Amygdala (tissue), 56 donors: Measurements from ENCODE around the gene KRTAP10-8.
"Not testable (repeated sequence)": the region's sequence is repeated elsewhere in the genome, so short reads cannot be mapped to it uniquely, and the experiment has no call there.

Experiments used
- DNase-seq, 56 donors: peaks; one replicate each; lab custom pipeline; 2025; lab: John Stamatoyannopoulos, UW

Gene KRTAP10-8

DNA sequence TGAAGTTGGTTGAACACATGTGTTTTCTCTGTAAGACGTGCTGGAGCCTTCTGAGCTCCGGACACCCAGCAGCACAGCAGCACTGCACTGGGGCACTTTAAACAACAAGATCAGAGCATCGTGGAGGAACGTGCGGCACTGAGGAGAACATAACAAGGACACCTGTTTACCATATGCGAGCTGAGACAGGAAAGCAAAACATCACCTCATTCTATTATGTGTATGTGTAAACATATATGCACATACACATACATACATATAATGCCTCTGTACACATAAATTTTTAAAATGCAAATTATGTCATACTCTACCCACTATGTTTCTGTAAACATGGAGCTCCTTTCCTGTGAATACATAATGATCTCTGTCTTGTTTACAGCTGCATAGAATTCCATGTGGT is 16.4 kb upstream of the KRTAP10-8 start:
- no peak for DNase-seq

DNA sequence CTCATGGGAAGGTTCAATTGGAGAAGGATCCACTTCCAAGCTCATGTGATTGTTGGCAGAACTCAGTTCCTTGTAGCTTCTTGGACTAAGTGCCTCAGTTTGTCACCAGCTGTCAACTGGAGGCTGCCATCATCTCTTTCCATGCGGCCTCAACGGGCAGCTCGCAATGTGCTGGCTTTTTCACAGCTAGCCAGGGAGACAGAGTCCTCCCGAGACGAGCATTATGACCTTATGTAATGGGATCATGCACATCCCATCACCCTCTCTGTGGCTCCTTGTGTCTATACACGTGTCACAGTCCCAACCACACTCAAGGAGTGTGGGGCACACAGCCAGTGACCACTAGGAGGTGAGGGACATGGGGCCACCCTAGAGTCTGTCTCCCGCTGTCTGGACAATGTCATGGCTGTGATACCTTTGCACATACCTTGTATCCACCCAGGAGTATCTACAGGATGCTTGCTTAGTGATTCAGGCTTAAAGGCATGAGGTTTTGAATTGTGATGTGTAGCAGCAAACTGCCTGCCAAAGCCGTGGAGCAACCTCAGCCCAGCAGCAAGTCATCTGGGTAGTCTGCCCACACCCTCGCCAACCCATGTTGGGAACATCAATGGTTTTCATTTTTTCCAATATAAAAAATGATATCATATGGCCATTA is 15.7 kb upstream of the KRTAP10-8 start:
- DNase-seq = no peak

DNA sequence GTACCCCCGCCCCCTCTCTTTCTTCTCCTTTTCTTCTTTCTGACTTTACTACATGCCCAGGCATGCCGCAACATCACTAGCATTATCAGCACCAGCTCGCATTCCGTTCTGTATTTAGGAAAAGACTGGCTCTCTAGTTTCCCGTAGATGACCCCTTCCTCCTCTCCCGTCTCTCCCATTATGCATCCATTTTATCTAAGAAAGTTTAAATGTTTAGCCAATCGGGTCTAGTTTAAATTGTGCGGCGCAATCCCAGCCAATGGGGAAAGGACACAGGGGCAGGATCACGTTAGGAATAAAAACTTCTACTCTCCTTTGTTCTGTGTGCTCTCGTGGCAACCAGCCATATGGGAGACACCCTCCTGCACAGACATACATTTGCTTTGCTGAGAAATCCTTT is 13.8 kb upstream of the KRTAP10-8 start:
- no peak for DNase-seq

DNA sequence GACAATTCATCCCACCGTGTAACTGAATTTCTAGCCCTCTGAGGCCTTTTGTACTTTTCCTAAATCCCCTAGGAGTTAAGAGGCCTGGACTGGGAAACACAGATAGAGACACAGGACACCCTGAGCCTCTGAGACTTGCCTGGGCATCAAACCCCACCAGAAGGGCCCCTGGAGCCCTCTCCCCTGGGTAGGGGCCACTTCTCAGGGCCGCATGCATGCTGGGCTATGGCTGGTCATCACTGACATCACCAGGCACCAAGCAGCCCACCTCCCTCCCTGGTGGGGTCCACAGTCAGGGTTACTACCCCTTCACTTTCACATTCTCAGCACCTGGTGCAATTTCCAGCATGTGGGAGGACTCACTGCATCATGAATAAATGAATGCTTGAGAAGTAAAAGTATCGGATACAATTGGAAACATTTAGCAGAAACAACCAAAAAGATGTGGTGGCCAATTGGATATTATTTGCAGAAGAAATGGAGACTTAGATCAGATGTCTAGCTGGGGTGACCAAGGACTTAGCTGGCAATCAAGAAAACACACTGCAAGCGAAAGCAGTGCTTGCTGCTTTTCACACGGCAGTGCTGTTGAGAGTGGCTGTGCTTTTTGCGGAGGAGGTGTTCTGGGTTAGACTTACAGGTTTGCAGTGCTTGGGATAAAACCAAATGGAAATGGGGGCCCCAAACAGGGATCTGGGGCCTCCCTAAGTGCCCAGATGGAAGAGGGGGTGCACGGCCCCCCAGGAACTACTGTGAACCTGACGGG is 12.4 kb upstream of the KRTAP10-8 start:
- no peak for DNase-seq

DNA sequence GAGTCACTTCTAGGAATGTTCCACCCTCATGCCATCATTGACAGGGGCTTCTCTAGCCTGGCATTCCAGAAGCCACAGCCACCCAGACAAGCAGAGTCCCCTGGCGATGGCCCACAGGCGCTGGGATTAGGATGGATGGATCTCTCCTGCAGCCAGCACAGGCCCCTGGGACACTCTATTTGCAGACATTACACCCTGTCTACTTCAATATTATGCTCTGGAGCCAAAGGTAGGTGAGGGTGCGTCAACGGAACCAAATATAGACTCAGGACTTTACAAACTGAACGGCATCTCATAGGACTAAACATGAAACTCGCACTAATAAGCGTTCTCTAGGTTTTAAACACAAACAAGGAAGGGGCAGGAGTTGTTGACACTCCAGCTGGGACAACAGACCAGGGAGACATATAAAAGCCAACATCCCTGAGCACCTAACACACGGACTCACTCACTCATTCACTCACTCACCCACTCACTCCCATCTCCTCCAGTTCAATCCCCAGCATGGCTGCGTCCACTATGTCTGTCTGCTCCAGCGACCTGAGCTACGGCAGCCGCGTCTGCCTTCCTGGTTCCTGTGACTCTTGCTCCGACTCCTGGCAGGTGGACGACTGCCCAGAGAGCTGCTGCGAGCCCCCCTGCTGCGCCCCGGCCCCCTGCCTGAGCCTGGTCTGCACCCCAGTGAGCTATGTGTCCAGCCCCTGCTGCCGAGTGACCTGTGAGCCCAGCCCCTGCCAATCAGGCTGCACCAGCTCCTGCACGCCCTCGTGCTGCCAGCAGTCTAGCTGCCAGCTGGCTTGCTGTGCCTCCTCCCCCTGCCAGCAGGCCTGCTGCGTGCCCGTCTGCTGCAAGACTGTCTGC is 11.5 kb upstream of the KRTAP10-8 start, which contains the start of gene KRTAP10-7:
Gene KRTAP10-7 (plus strand): TSS at position 480 of the 861 bp plus-strand sequence. CDS start 25 bp downstream, at position 505.
- not testable (repeated sequence) for DNase-seq

DNA sequence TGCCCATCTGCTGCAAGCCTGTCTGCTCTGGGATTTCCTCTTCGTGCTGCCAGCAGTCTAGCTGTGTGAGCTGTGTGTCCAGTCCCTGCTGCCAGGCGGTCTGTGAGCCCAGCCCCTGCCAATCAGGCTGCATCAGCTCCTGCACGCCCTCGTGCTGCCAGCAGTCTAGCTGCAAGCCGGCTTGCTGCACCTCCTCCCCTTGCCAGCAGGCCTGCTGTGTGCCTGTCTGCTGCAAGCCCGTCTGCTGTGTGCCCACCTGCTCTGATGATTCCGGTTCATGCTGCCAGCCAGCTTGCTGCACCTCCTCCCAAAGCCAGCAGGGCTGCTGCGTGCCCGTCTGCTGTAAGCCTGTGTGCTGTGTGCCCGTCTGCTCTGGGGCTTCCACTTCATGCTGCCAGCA is 10.8 kb upstream of the KRTAP10-8 start:
- not testable (repeated sequence) for DNase-seq

DNA sequence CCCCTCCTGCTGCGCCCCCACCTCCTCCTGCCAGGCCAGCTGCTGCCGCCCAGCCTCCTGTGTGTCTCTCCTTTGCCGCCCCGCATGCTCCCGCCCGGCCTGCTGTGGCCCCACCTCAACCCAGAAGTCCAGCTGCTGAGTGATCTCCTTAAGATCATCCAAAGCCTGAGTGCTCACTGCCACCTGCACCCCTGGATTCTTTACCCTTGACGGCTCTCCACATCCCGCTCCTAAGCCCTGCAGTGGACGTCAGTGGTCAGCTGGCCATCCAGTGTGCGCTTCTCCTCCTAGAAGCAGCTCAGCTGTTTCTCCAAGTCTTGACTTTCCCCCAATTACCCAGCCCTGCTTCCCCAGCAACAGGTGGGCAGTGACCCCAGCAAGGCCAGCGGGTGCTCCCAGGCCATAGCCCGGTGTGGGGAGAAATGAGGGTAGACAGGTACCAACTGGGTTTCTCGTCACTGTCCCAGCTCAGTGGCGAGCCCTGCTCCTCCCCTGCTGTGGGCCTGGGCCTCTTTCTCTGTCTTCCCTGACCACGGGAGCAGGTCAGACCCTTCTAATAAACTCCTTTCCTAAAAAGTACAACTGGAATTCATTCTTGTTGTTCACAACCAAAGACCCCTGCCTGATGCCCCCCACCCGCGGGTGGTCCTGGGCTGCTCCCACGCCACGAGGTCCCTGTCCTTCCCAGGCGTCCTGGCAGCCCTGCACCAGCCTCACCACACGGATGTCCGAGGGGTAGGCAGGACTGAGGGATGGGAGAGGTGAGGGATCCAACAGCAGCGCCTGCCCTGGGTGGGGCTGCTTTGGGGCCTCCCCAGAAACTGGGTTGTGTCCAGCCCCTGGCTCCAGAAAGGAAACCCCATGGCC is 10.1 kb upstream of the KRTAP10-8 start:
- DNase-seq = no peak

DNA sequence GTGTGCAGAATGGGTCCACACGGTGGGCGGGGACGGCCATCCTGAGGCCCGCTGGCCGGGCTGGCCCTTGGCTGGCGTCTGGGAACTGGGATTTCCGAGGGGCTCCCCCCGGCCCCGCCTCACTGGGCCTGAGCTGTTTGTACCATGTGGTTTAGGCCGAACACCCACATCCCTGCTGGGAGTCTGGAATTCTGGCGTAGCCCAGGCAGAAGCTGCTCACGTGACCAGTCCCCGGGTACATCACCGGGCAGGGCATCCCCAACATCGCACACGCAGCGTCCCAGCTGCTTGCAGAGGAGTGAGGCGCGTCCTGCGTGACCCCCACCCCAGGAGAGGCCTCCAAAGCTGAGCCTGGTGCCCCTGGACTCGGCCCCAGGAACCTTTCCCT is 9.4 kb upstream of the KRTAP10-8 start:
- DNase-seq = no peak

DNA sequence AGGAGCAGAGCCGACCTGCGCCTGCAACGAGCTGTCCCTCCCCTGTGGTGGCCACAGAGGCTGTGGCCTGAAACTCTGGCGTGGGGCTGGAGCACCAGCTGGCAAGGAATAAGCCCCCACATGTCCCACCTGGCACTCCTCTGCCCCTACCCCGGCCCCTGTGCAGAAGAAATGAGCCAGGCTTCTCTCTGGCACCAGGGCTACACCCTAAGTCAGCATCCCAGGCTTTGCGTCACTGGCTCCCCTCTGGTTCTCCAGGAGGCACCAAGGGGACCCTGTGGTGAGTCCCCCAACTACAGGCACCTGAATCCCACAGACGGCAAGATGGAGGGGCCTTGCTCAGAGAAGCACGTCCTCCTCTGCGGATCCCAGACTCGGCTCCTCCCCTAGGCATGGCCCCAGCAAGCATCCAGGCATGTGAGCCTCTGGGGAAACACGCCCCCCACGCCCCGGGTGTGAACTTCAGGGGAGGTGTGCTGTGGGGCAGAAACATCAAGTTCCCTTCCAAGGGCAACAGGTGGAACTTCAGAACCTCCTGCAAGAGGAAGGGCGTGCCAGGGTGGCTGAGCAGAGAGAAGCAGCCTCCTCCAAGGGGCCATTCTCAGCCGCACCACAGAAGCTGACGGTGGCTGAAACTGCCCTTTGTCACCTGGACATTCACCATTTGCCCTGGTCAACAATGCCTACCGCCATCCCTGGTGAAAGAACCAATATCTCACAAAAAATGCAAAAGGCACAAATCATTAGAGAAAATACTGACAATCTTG is 8.6 kb upstream of the KRTAP10-8 start:
- no peak for DNase-seq

DNA sequence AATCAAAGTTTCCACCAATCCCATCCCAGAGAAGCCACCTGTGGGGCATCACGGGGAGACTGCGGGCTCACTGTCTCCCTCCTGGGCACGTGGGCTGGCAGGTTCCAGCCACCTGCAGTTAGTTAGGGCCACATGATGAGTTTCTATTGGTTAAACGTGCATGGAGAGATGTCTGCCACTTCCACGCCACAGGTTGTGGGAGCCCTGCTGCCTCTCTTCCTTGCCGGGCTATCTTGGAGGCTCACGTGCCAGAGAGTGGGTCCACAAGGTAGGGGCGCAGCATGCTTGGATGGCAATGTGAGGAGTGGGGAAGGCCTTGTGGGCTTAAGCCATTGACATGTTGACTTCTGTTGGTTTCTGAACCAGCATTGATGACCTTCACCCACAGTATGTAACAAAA is 8.0 kb upstream of the KRTAP10-8 start:
- no peak for DNase-seq

DNA sequence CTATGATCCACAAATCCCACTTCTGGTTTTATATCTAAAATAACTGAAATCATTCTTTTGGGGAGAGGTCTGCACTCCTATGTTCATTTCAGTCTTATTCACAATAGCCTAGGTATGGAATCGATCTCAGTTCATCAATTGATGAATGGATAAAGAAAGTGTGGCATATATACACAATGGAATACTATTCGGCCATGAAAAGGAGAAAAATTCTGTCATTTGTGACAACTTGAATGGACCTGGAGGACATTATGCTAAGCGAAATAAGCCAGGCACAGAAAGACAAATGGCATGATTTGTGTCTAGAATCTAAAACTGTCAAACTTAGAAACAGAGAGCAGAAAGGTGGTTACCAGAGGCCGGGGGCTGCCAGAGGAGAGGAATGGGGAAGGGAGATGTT is 5.4 kb upstream of the KRTAP10-8 start:
- DNase-seq = no peak

DNA sequence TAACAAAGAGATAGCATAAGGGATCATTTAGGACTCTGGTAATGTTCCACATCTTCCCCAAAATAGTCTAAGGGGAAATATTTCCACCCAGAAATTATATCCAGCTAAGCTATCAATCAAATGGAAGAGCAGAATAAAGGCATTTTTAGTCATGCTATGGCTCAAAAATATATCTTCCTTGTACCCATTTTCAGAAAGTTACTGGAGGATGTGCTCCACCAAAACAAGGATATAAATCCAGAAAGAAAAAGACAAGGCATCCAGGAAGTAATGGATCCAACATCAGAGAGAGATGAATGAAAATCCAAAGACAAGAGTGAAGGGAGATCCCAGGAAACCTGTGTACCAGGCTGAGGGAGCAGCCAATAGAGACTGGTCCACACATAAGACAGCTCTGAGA is 2.7 kb upstream of the KRTAP10-8 start:
- DNase-seq = no peak

DNA sequence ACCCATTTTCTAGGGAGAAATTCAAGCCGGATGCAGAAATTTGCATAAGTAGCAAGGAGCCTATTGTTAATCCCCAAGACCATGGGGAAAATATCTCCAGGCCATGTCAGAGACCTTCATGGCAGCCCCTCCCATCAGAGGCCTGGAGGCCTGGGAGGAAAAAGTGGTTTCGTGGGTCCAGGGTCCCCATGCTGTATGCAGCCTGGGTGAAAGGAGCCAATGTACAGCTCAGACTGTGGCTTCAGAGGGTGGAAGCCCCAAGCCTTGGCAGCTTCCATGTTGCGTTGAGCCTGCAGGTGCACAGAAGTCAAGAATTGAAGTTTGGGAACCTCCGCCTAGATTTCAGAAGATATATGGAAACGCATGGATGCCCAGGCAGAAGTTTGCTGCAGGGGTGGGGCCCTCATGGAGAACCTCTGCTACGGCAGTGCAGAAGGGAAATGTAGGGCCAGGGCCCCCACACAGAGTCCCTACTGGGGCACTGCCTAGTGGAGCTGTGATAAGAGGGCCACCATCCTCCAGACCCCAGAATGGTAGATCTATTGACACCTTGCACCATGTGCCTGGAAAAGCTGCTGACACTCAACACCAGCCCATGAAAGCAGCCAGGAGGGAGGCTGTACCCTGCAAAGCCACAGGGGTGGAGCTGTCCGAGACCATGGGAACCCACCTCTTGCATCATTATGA is 1.6 kb upstream of the KRTAP10-8 start:
- not testable (repeated sequence) for DNase-seq

DNA sequence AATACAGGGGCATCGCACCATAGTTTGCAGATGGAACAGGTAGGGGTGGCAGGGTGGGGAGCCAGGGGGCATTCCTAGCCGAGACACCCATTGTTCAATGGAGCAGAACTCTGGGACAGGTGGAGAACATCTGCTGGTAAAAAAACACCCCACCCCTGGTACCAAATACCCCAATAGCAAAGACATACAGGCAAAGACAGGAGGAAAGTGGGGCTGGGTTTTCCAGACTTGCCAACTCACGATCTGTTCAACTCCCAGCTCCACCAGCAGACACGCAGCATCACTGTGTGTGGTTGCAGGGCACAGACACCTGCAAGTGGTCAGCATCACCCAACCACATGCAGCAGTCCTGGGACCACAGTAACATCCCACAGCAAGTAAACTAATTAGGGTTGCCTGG is 328 bp upstream of the KRTAP10-8 start:
- no peak for DNase-seq

DNA sequence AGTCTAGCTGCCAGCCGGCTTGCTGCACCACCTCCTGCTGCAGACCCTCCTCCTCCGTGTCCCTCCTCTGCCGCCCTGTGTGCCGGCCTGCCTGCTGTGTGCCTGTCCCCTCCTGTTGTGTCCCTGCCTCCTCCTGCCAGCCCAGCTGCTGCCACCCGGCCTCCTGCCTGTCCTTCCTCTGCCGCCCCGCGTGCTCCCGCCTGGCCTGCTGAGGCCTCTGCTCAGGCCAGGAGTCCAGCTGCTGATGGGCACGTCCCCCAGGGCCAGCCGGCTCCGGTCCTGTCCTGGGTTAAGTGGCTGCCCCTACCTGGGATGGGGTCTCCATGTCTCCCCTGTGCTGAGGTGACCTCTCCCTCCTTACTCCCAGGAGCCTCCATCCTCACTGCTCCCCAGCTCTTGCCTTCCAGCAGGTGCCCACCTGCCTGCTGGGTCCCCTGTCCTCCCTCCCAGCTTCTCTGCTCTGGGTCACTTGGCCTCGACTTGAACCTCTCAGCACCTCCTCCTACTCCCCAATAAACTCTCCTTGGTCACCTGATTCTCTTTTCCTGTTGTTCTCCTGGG is 870 bp downstream of the KRTAP10-8 start:
- DNase-seq = no peak

DNA sequence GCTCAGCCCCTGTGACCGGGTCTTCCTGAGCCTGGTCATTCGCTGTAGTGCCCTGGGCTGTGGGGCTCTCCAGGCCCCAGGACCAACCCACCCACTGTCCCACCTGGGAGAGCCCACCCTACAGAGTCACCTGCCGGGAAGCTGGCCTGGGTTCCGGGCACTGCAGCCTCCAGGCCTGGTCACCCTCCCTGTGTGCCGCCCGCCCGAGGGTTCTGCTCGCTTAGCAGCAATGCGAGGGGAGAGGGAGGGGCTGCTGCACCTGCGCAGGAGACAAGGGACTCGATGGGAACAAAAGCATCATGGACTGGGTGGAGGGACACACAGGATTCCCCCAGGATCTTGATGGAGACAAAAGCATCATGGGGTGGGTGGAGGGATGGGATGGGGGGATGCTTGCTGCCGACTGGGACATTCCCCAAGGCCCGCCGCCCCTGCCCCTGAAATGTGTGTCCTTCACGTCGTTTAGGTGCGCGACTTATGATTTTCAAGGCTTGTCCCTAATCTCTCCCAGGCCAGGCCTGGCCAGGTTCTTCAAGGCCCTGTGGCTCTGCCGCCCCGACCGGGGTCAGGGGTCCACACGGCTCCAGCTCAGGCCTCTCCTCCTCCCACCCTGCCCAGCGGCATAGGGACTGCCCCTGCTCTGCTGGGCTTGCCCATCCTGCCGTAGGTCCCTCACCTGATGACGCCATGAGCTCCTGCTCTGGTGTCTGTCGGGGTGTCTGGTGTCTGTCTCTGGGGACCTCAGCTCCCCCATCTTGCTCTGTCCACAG is 1.7 kb downstream of the KRTAP10-8 start:
- DNase-seq = no peak

DNA sequence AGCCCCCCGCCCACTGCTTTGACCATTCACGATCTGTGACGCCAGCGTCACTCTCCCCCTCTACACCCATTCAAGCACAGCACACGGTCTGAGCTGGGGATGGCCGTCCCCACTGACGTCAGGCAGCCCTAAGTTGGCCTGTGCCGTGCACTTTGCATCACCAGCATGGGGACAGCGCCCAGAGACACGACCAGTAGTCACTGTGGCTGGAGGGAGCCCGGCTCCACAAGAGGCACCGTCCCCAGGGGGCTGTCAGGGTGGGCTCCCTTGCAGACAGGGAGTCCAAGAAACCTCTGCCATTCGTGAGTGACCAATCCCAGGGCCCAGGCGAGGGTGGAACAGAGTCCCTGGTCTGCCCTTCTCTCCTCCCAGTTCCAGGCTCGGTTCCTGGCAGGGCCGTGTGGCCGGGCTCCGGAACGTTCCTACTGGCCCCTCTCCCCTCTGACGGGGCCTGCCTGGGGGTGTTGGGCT is 2.3 kb downstream of the KRTAP10-8 start:
- no peak for DNase-seq

DNA sequence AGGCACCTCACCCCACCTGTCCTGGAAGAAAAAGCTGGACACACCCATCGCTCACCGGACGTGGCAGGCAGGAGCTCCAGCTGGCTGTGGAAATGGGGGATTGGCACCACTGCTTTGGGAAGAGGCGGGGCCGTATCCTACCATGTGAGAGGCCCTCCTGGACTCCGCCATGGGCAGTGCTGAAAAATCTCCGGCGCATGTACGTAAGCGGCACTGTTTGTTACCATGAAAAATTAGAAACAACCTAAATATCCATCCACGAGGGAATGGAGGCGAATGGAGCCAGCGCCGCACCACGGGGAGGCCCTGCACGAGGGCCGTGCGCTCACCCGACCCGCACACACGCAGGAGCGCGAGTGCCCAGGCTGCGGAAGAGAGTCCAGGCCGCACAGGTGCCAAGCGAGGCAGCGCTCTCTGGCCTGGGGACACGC is 3.1 kb downstream of the KRTAP10-8 start:
- no peak for DNase-seq
